Fibroblast of lung (primary cell): ENCODE data around the gene OLA1. TPM values are rescaled to one million over a fixed set of nuclear protein-coding genes. Genes with fewer than 3 reads are reported as not detected.

Experiments
- DNase-seq, 2 donors: peaks; one replicate each; pipeline versions ENCODE4 v3.0.0 to v3.0.0-alpha.2; 2010; ENCODE audit warnings: low read depth in 2 of 2
- H2AFZ ChIP-seq: 2 replicates; pipeline ENCODE4 v1.5.1; 2012; ENCODE audit warnings: low read length, control low read depth, inconsistent platforms
- H3K27ac ChIP-seq: 2 replicates; pipeline ENCODE4 v1.5.1; 2011; ENCODE audit warnings: low read length, control low read depth; ENCODE audit not compliant: insufficient read depth
- H3K27me3 ChIP-seq: 2 replicates; pipeline ENCODE4 v1.5.1; 2011; ENCODE audit warnings: mild to moderate bottlenecking, low read length; ENCODE audit not compliant: control insufficient read depth, insufficient read depth
- H3K36me3 ChIP-seq: 2 replicates; pipeline ENCODE4 v1.5.1; 2011; ENCODE audit warnings: low read length; ENCODE audit not compliant: control insufficient read depth, insufficient read depth
- H3K4me1 ChIP-seq: 2 replicates; pipeline ENCODE4 v1.5.1; 2011; ENCODE audit warnings: low read length; ENCODE audit not compliant: control insufficient read depth, insufficient read depth; ENCODE audit errors: extremely low read depth
- H3K4me2 ChIP-seq: 2 replicates; pipeline ENCODE4 v1.5.1; 2011; ENCODE audit warnings: low read length, control low read depth; ENCODE audit not compliant: insufficient read depth; ENCODE audit errors: extremely low read depth
- H3K4me3 ChIP-seq, 4 experiments: fragments of 200-600 bp in 1 of 4; sonication (generic) in 1 of 4; replicated peaks in 1 of 4; 2 replicates each; pipeline ENCODE4 v1.5.1; 2011 to 2016; ENCODE audit warnings: low read length in 4 of 4, low read depth in 3 of 4, mild to moderate bottlenecking in 3 of 4, control low read depth in 2 of 4, inconsistent platforms in 1 of 4, mixed read lengths in 1 of 4; ENCODE audit not compliant: insufficient read depth in 1 of 4; ENCODE audit errors: control extremely low read depth in 1 of 4
- H3K79me2 ChIP-seq: 2 replicates; pipeline ENCODE4 v1.5.1; 2012; ENCODE audit warnings: mild to moderate bottlenecking, low read length, inconsistent platforms; ENCODE audit not compliant: control insufficient read depth, insufficient read depth
- H3K9ac ChIP-seq: 2 replicates; pipeline ENCODE4 v1.5.1; 2011; ENCODE audit warnings: mild to moderate bottlenecking, low read length, control low read depth; ENCODE audit not compliant: insufficient read depth
- H3K9me3 ChIP-seq: 2 replicates; pipeline ENCODE4 v1.5.1; 2012; ENCODE audit warnings: low read depth, low read length; ENCODE audit not compliant: control insufficient read depth, insufficient read depth
- H4K20me1 ChIP-seq: 2 replicates; pipeline ENCODE4 v1.5.1; 2011; ENCODE audit warnings: low read length; ENCODE audit not compliant: control insufficient read depth, insufficient read depth; ENCODE audit errors: extremely low read depth
- EZH2 ChIP-seq: IDR thresholded peaks from 2 replicates; pipeline ENCODE4 v1.5.1; 2012; ENCODE audit warnings: low read length, control low read depth, mild to moderate bottlenecking; ENCODE audit errors: missing control alignments
- polyA plus RNA-seq, 2 donors: library from polyadenylated mRNA; depleted of rRNA in 1 of 2; stranded (reverse) in 1 of 2; unstranded in 1 of 2; fragments of >200 nt; gene quantifications; 2 replicates each; pipeline ENCODE4 v1.2.1, GENCODE V29; 2011 to 2012; ENCODE audit warnings: missing spikeins in 1 of 2
- total RNA-seq: library from RNA; depleted of rRNA; stranded (reverse); fragments of >200 nt; gene quantifications from 2 replicates; pipeline ENCODE4 v1.2.1, GENCODE V29; 2014
- TF ChIP-seq, protein P1 (sequence below), 2 donors: IDR thresholded peaks in 1 of 2; conservative IDR thresholded peaks in 1 of 2; 1 replicate in 1 of 2; 2 replicates in 1 of 2; pipeline ENCODE4 v1.5.1; 2011 to 2012; ENCODE audit warnings: low read length in 2 of 2, control low read depth in 1 of 2, inconsistent platforms in 1 of 2, low read depth in 1 of 2, mild to moderate bottlenecking in 1 of 2

Gene OLA1
- total and polyA plus RNA-seq, 2 donors (not counting 1 experiment from before 2014, with no cell fraction given): 74.3 to 91.4 TPM

DNA sequence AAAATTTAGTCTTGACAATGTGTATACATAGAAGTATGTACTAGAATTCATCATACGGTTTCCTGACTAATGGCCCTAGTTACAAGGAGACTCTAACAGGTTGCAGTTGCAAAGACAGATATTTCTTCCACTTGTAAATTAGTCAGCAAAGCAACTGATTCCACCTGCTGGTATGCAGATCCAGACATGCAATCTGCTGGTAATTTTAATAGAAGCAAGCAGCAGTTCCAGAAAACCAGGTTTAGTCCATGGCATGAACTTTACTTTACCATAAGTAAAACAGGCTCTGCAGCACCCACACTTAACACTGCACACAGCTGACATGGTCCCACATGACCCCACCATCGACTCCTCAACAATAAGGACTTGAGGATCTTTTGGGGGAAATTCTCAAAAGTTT is 172.3 kb downstream of the OLA1 start:
- H3K27me3 ChIP-seq: no peaks in the 10 kb centered on the region
- no peak overlapping the region for H3K4me3 ChIP-seq
- H4K20me1 ChIP-seq: no peaks in the 10 kb centered on the region
- H2AFZ ChIP-seq: no peak overlapping the region
- H3K4me2 ChIP-seq: no peak overlapping the region
- H3K36me3 ChIP-seq: no peaks in the 10 kb centered on the region
- no peaks in the 10 kb centered on the region for H3K9me3 ChIP-seq
- no peaks in the 10 kb centered on the region for H3K79me2 ChIP-seq
- peak in 1 of 2 donors; percentile 11 for DNase-seq
- H3K9ac ChIP-seq: no peak overlapping the region
- TF ChIP-seq EZH2: no peak
- TF ChIP-seq, protein P1, sequence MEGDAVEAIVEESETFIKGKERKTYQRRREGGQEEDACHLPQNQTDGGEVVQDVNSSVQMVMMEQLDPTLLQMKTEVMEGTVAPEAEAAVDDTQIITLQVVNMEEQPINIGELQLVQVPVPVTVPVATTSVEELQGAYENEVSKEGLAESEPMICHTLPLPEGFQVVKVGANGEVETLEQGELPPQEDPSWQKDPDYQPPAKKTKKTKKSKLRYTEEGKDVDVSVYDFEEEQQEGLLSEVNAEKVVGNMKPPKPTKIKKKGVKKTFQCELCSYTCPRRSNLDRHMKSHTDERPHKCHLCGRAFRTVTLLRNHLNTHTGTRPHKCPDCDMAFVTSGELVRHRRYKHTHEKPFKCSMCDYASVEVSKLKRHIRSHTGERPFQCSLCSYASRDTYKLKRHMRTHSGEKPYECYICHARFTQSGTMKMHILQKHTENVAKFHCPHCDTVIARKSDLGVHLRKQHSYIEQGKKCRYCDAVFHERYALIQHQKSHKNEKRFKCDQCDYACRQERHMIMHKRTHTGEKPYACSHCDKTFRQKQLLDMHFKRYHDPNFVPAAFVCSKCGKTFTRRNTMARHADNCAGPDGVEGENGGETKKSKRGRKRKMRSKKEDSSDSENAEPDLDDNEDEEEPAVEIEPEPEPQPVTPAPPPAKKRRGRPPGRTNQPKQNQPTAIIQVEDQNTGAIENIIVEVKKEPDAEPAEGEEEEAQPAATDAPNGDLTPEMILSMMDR (conservative IDR thresholded peaks at IDR 0.05 in 1 of 2, IDR thresholded peaks at IDR 0.05 in 1 of 2; ENCODE audit: low read depth in 1 of 2, low read length in 2 of 2): no peak
- no peak overlapping the region for H3K27ac ChIP-seq
- no peaks in the 10 kb centered on the region for H3K4me1 ChIP-seq

DNA sequence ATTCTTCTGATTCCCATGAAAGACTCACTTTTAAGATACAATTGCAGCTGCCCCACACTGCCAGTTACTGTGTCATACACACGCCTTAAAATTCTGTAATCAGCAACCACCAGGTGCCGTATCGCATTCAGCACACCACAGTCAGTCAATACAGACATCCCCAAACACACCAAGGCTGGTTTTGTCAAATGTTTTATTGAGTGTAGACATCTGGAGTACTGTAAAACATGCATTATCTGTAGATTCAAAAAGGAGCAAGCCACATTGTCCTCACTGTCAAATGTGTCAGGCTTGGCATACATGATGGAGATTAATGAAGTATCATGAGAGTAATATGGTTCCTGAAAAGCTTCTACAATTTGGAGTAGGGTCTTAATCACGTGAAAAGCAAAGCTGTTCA is 173.5 kb downstream of the OLA1 start:
- Histone ChIP-seq H3K27ac (no peak overlapping the region), H3K9me3 (no peaks in the 10 kb centered on the region), H2AFZ (no peak overlapping the region), H3K4me2 (no peak overlapping the region), H3K9ac (no peak overlapping the region), H3K79me2 (no peaks in the 10 kb centered on the region), H3K36me3 (no peaks in the 10 kb centered on the region), H4K20me1 (no peaks in the 10 kb centered on the region), H3K4me3 (no peak overlapping the region), H3K4me1 (no peaks in the 10 kb centered on the region), H3K27me3 (no peaks in the 10 kb centered on the region)
- TF ChIP-seq, protein P1 (conservative IDR thresholded peaks at IDR 0.05 in 1 of 2, IDR thresholded peaks at IDR 0.05 in 1 of 2; ENCODE audit: low read depth in 1 of 2, low read length in 2 of 2): no peak
- TF ChIP-seq EZH2: no peak
- DNase-seq: no peak

DNA sequence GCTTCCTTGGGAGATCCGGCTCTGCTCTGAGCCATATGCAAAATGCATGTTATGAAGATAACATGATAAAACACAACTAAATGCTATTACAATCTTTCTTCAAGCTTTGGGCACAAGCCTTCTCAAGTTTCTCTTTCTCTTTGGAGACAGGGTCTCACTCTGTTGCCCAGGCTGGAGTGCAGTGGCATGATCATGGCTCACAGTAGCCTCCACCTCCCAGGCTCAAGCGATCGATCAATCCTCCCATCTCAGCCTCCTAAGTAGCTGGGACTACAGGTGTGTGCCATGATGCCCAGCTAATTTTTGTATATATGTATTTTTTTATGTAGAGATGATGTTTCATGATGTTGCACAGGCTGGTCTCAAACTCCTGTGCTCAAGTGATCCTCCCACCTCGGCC is 175.5 kb downstream of the OLA1 start:
- Histone ChIP-seq H3K4me2 (no peak overlapping the region), H3K79me2 (no peaks in the 10 kb centered on the region), H4K20me1 (no peaks in the 10 kb centered on the region), H3K27me3 (no peaks in the 10 kb centered on the region), H3K27ac (no peak overlapping the region), H2AFZ (no peak overlapping the region), H3K9ac (no peak overlapping the region), H3K36me3 (no peaks in the 10 kb centered on the region), H3K4me3 (no peak overlapping the region), H3K4me1 (no peaks in the 10 kb centered on the region), H3K9me3 (no peaks in the 10 kb centered on the region)
- DNase-seq: no peak
- TF ChIP-seq, protein P1 (conservative IDR thresholded peaks at IDR 0.05 in 1 of 2, IDR thresholded peaks at IDR 0.05 in 1 of 2; ENCODE audit: low read depth in 1 of 2, low read length in 2 of 2): no peak
- no peak for TF ChIP-seq EZH2
